Gastroesophageal sphincter (tissue), 4 donors: ENCODE data around the gene RTL9. TPM values are rescaled to one million over a fixed set of nuclear protein-coding genes. Genes with fewer than 3 reads are reported as not detected.

Source experiments
- ATAC-seq: fragments of 150-250 bp; one replicate; pipeline ENCODE4 v1.9.1; 2016; ENCODE audit warnings: mild to moderate bottlenecking, moderate library complexity
- H3K27ac ChIP-seq, 4 donors: fragments of 200-600 bp; sonication (generic) in 3 of 4; 1 replicate in 3 of 4; 2 replicates in 1 of 4; pipeline ENCODE4 v1.5.1; 2016 to 2019
- H3K27me3 ChIP-seq: fragments of 200-600 bp; sonication (generic); one replicate; pipeline ENCODE4 v1.5.1; 2019
- H3K36me3 ChIP-seq, 2 donors: fragments of 200-600 bp; sonication (generic); one replicate each; pipeline ENCODE4 v1.5.1; 2019; ENCODE audit warnings: control low read depth in 1 of 2
- H3K4me1 ChIP-seq, 3 donors: fragments of 200-600 bp; sonication (generic); 1 replicate in 2 of 3; 2 replicates in 1 of 3; pipeline ENCODE4 v1.5.1; 2016 to 2019; ENCODE audit warnings: control low read depth in 2 of 3
- H3K4me3 ChIP-seq, 2 donors: fragments of 200-600 bp; sonication (generic); one replicate each; pipeline ENCODE4 v1.5.1; 2019; ENCODE audit warnings: mild to moderate bottlenecking in 1 of 2, moderate library complexity in 1 of 2
- H3K9me3 ChIP-seq, 3 donors: fragments of 200-600 bp; sonication (generic); one replicate each; pipeline ENCODE4 v1.5.1; 2017 to 2019; ENCODE audit warnings: control low read depth in 2 of 3
- EP300 ChIP-seq: sonication (generic); formaldehyde crosslinking; IDR thresholded peaks from one replicate; pipeline ENCODE4 v1.6.1; 2017; ENCODE audit warnings: antibody characterized with exemption, mild to moderate bottlenecking
- POLR2A ChIP-seq, 2 donors: fragments of 450-650 bp; IDR thresholded peaks; one replicate each; pipeline ENCODE4 v1.6.1; 2017; ENCODE audit warnings: antibody characterized with exemption in 2 of 2, mild to moderate bottlenecking in 2 of 2, moderate library complexity in 1 of 2
- POLR2AphosphoS5 ChIP-seq: sonication (generic); formaldehyde crosslinking; IDR thresholded peaks from one replicate; pipeline ENCODE4 v1.6.1; 2017; ENCODE audit warnings: antibody characterized with exemption
- WGBS, 2 donors: methylation state at CpG; one replicate each; pipeline ENCODE4 v1.1.5; 2018; ENCODE audit warnings: low coverage in 1 of 2; 5-methylcytosine and 5-hydroxymethylcytosine counted together
- total RNA-seq, 4 donors: library from RNA; depleted of rRNA; stranded (reverse); fragments of >200 nt; gene quantifications; one replicate each; pipeline ENCODE4 v1.1.0, GENCODE V29; 2016
- TF ChIP-seq, protein P1 (sequence below), 4 experiments: fragments of 200-600 bp in 2 of 4; fragments of 450-650 bp in 2 of 4; sonication (generic) in 1 of 4; IDR thresholded peaks; one replicate each; pipeline ENCODE4 v1.5.1; 2017 to 2019; ENCODE audit warnings: antibody characterized with exemption in 4 of 4, mild to moderate bottlenecking in 2 of 4, moderate library complexity in 2 of 4

Gene RTL9
- total RNA-seq, 4 donors from 2014 or later: under 0.01 to 0.07 TPM; not detected in 2

GRCh38 chrX:110381216-110381615 lies 22.6 kb downstream of the RTL9 start:
- WGBS, 2 donors: 65% methylated on average over 2 of the region's 2 CpGs; no CpG with 5 or more reads in 1 of the 2 donors

GRCh38 chrX:110383414-110383813 lies 24.8 kb downstream of the RTL9 start:
- no peak for ATAC-seq
- no peak overlapping the region for H3K4me3 ChIP-seq
- WGBS, 2 donors: 52 to 55% methylated on average over 2 of the region's 2 CpGs
- H3K27ac ChIP-seq: no peak overlapping the region
- no peaks in the 10 kb centered on the region for H3K27me3 ChIP-seq
- no peaks in the 10 kb centered on the region for H3K4me1 ChIP-seq
- no peaks in the 10 kb centered on the region for H3K9me3 ChIP-seq
- TF ChIP-seq, protein P1, sequence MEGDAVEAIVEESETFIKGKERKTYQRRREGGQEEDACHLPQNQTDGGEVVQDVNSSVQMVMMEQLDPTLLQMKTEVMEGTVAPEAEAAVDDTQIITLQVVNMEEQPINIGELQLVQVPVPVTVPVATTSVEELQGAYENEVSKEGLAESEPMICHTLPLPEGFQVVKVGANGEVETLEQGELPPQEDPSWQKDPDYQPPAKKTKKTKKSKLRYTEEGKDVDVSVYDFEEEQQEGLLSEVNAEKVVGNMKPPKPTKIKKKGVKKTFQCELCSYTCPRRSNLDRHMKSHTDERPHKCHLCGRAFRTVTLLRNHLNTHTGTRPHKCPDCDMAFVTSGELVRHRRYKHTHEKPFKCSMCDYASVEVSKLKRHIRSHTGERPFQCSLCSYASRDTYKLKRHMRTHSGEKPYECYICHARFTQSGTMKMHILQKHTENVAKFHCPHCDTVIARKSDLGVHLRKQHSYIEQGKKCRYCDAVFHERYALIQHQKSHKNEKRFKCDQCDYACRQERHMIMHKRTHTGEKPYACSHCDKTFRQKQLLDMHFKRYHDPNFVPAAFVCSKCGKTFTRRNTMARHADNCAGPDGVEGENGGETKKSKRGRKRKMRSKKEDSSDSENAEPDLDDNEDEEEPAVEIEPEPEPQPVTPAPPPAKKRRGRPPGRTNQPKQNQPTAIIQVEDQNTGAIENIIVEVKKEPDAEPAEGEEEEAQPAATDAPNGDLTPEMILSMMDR (IDR thresholded peaks at IDR 0.05): no peak
- TF ChIP-seq POLR2AphosphoS5: no peak
- TF ChIP-seq EP300: no peak
- no peak for TF ChIP-seq POLR2A (IDR thresholded peaks at IDR 0.05)
- H3K36me3 ChIP-seq: no peaks in the 10 kb centered on the region

More at GRCh38 chrX:110381216-110381615, 22.6 kb downstream of the RTL9 start:
- no peaks in the 10 kb centered on the region for H3K27me3 ChIP-seq
- ATAC-seq: no peak
- H3K4me3 ChIP-seq: no peak overlapping the region
- no peaks in the 10 kb centered on the region for H3K4me1 ChIP-seq
- TF ChIP-seq POLR2A (IDR thresholded peaks at IDR 0.05): no peak
- TF ChIP-seq POLR2AphosphoS5: no peak
- TF ChIP-seq EP300: no peak
- TF ChIP-seq, protein P1 (IDR thresholded peaks at IDR 0.05): no peak
- no peak overlapping the region for H3K27ac ChIP-seq
- no peaks in the 10 kb centered on the region for H3K36me3 ChIP-seq
- no peaks in the 10 kb centered on the region for H3K9me3 ChIP-seq

DNA sequence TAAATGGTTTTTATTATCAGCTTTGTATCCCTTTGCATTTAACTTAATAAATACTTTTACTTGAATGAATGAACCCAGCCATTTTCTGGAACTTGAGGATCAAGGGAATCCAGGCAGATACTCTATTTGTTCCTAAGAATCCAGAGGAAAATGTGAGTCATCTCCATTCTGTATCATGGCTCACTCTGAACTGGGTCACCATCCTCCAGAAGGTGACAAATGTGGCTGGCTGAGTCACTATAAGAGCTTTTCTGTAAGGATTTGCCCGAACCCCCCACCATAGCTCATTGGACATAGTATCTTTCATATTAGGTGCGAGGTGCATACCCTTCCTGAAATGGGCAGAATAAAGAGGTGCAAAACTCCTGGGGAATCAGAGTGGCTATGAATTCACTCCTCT lies 25.8 kb downstream of the RTL9 start:
- WGBS, 2 donors: 86 to 92% methylated on average over 2 of the region's 2 CpGs
- Histone ChIP-seq H3K27me3 (no peaks in the 10 kb centered on the region), H3K4me3 (no peak overlapping the region), H3K36me3 (no peaks in the 10 kb centered on the region), H3K9me3 (no peaks in the 10 kb centered on the region), H3K4me1 (no peaks in the 10 kb centered on the region), H3K27ac (no peak overlapping the region)
- no peak for TF ChIP-seq POLR2AphosphoS5
- TF ChIP-seq EP300: no peak
- no peak for TF ChIP-seq POLR2A (IDR thresholded peaks at IDR 0.05)
- TF ChIP-seq, protein P1 (IDR thresholded peaks at IDR 0.05): no peak
- no peak for ATAC-seq

GRCh38 chrX:110389570-110389969 lies 30.9 kb downstream of the RTL9 start:
- no peak for ATAC-seq

DNA sequence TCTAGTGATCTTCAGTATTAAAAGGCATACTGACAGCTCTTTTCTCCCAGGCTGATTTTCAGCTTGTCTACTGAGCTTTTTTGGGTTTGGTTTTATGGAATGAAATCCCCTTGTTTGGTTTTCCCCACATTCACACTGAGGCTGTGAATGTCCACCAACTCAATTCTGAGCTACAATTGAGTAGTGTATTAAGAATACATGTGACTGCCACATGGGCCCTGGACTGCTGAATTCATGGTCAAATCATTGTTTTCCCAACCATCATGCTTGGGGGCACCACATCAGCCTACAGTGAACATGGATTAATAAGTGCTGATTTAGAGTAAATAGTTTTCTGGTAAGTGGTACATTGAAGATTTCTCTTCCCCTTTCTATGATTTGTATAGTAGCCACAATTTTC lies 32.4 kb downstream of the RTL9 start:
- no peaks in the 10 kb centered on the region for H3K9me3 ChIP-seq
- H3K27me3 ChIP-seq: no peaks in the 10 kb centered on the region
- no peaks in the 10 kb centered on the region for H3K36me3 ChIP-seq
- TF ChIP-seq, protein P1 (IDR thresholded peaks at IDR 0.05): no peak
- TF ChIP-seq POLR2AphosphoS5 (no peak), POLR2A (IDR thresholded peaks at IDR 0.05) (no peak), EP300 (no peak)
- H3K4me3 ChIP-seq: no peak overlapping the region
- no peak for ATAC-seq
- no peaks in the 10 kb centered on the region for H3K4me1 ChIP-seq
- no peak overlapping the region for H3K27ac ChIP-seq

More at GRCh38 chrX:110389570-110389969, 30.9 kb downstream of the RTL9 start:
- Histone ChIP-seq H3K27ac (no peak overlapping the region), H3K9me3 (no peaks in the 10 kb centered on the region), H3K27me3 (no peaks in the 10 kb centered on the region), H3K36me3 (no peaks in the 10 kb centered on the region), H3K4me3 (no peak overlapping the region), H3K4me1 (no peaks in the 10 kb centered on the region)
- 35 to 79% methylated on average over 2 of the region's 2 CpGs for WGBS, 2 donors
- TF ChIP-seq EP300 (no peak), POLR2AphosphoS5 (no peak), POLR2A (IDR thresholded peaks at IDR 0.05) (no peak)
- TF ChIP-seq, protein P1 (IDR thresholded peaks at IDR 0.05): no peak
